Type B pancreatic cell (in vitro differentiated cells): ENCODE data around the gene ACSF2. TPM values are rescaled to one million over a fixed set of nuclear protein-coding genes. Genes with fewer than 3 reads are reported as not detected.

Experiments used
- DNase-seq: peaks from one replicate; pipeline ENCODE4 v3.0.0; 2021; ENCODE audit warnings: mixed read lengths; ENCODE audit not compliant: unreplicated experiment; ENCODE audit errors: extremely low spot score
- H3K27ac Mint-ChIP-seq: 2 replicates; pipeline ENCODE4 v1.8.0; 2021; ENCODE audit warnings: mild to moderate bottlenecking, mixed read lengths
- H3K27me3 Mint-ChIP-seq: 2 replicates; pipeline ENCODE4 v1.8.0; 2021; ENCODE audit warnings: mixed read lengths
- H3K36me3 Mint-ChIP-seq: 2 replicates; pipeline ENCODE4 v1.8.0; 2021; ENCODE audit warnings: mixed read lengths
- H3K4me1 Mint-ChIP-seq: one replicate; pipeline ENCODE4 v1.8.0; 2021; ENCODE audit warnings: mixed read lengths; ENCODE audit not compliant: unreplicated experiment
- H3K4me3 Mint-ChIP-seq: 2 replicates; pipeline ENCODE4 v1.8.0; 2021; ENCODE audit warnings: mild to moderate bottlenecking, mixed read lengths
- H3K9me3 Mint-ChIP-seq: 2 replicates; pipeline ENCODE4 v1.8.0; 2021; ENCODE audit warnings: mixed read lengths
- CTCF ChIP-seq: fragments of 200-600 bp; sonication (generic); conservative IDR thresholded peaks from 2 replicates; pipeline ENCODE4 v1.5.0; 2021; ENCODE audit warnings: antibody characterized with exemption, mild to moderate bottlenecking
- total RNA-seq: library from RNA; stranded (reverse); gene quantifications from 2 replicates; pipeline ENCODE4 v1.2.1, GENCODE V29; 2021; ENCODE audit warnings: low replicate concordance

Gene ACSF2
- total RNA-seq, 1 donor from 2014 or later = 57.3 TPM

- Mint-ChIP-seq H3K36me3 (no peaks in the 10 kb centered on the region), H3K27ac (no peak overlapping the region), H3K4me1 (peaks cover 27% of the 10 kb centered on the region), H3K27me3 (no peaks in the 10 kb centered on the region), H3K9me3 (no peaks in the 10 kb centered on the region), H3K4me3 (no peak overlapping the region)
- no peak for DNase-seq
- TF ChIP-seq CTCF = no peak
Measured at GRCh38 chr17:50518384-50519023, 92.5 kb downstream of the ACSF2 start.

GRCh38 chr17:50519141-50519834 is 93.3 kb downstream of the ACSF2 start:
- no peaks in the 10 kb centered on the region for H3K9me3 Mint-ChIP-seq
- H3K4me1 Mint-ChIP-seq = peaks cover 23% of the 10 kb centered on the region
- TF ChIP-seq CTCF = no peak
- no peak for DNase-seq
- no peaks in the 10 kb centered on the region for H3K36me3 Mint-ChIP-seq
- H3K27me3 Mint-ChIP-seq = no peaks in the 10 kb centered on the region
- H3K27ac Mint-ChIP-seq = no peak overlapping the region
- no peak overlapping the region for H3K4me3 Mint-ChIP-seq

GRCh38 chr17:50520483-50520882 is 94.5 kb downstream of the ACSF2 start:
- no peaks in the 10 kb centered on the region for H3K36me3 Mint-ChIP-seq
- H3K27ac Mint-ChIP-seq = no peak overlapping the region
- TF ChIP-seq CTCF = no peak
- no peaks in the 10 kb centered on the region for H3K27me3 Mint-ChIP-seq
- no peak overlapping the region for H3K4me3 Mint-ChIP-seq
- H3K4me1 Mint-ChIP-seq = peaks cover 13% of the 10 kb centered on the region
- no peaks in the 10 kb centered on the region for H3K9me3 Mint-ChIP-seq
- DNase-seq = no peak

GRCh38 chr17:50521514-50521913 is 95.5 kb downstream of the ACSF2 start:
- no peak overlapping the region for H3K27ac Mint-ChIP-seq
- H3K9me3 Mint-ChIP-seq = no peaks in the 10 kb centered on the region
- no peaks in the 10 kb centered on the region for H3K27me3 Mint-ChIP-seq
- no peak for DNase-seq
- H3K4me3 Mint-ChIP-seq = no peak overlapping the region
- no peaks in the 10 kb centered on the region for H3K36me3 Mint-ChIP-seq
- TF ChIP-seq CTCF = no peak
- peaks cover 13% of the 10 kb centered on the region for H3K4me1 Mint-ChIP-seq

- TF ChIP-seq CTCF = no peak
- Mint-ChIP-seq H3K4me1 (peaks cover 7% of the 10 kb centered on the region), H3K9me3 (no peaks in the 10 kb centered on the region), H3K27ac (no peak overlapping the region), H3K27me3 (no peaks in the 10 kb centered on the region), H3K36me3 (no peaks in the 10 kb centered on the region), H3K4me3 (no peak overlapping the region)
- DNase-seq = no peak
Measured at GRCh38 chr17:50522766-50523165, 96.7 kb downstream of the ACSF2 start.
